ENCODE data around the gene GALNT2. TPM values are rescaled to one million over a fixed set of nuclear protein-coding genes. Genes with fewer than 3 reads are reported as not detected.

The GALNT2 gene
- total and polyA plus RNA-seq, 10 of the 15 experiments (the other 5 are each of a cell fraction or from before 2014, with no cell fraction given), result 0.52 to 27.7 (median 16.3) TPM

DNA sequence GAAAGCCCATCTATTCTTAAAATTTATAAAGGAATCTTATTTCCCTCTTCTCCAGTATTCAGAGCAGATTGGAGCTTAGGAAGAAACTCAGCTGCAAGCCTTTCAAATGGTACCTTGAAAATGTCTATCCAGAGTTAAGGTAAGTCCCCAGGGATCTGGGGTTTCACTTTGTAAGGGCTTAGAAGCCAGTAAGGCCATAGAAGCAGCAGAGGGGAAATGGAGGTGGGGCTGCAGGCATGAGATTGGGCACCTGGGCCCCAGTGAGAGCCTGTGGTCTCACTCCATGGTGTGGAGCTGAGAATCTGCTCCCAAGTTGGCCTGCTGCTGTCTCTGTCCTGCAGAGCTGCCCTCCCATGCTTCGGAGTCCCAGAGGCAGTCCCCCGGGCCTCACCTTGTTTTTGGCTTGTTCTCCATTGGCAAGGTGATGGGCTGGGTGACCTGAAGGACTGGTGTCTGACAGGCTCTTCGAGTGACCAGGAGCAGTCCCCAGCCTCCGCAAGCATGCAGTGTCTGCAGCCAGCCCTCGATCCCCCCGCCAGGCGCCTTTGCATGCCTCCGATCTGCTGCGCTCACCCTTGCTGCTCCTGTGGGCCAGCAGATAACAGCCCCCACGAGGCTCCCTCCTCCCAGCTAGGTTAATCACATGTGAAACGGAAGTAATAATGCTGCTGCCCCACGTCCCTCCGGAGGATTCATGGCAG is 196.0 kb downstream of the GALNT2 start:
- Histone ChIP-seq H3K27me3 (replicated peaks in 1 of 2; ENCODE audit: control insufficient read depth in 2 of 2, insufficient read depth in 2 of 2, low read length in 1 of 2) (no peaks in the 10 kb centered on the region), H3K4me3 (no peak overlapping the region), H3K36me3 (ENCODE audit: control insufficient read depth in 2 of 2, insufficient read depth in 2 of 2, low read length in 1 of 2) (peaks cover 3 to 19% of the 10 kb centered on the region in 2 experiments), H3K9me3 (replicated peaks; ENCODE audit: control insufficient read depth, insufficient read depth, low read length) (no peaks in the 10 kb centered on the region), H2AFZ (ENCODE audit: control insufficient read depth, low read depth, low read length) (no peak overlapping the region), H3K4me2 (ENCODE audit: control insufficient read depth, insufficient read depth) (no peak overlapping the region), H3K9ac (ENCODE audit: control insufficient read depth, insufficient read depth, low read length) (no peak overlapping the region), H4K20me1 (ENCODE audit: control insufficient read depth, insufficient read depth) (no peaks in the 10 kb centered on the region), H3K79me2 (ENCODE audit: control insufficient read depth, insufficient read depth, low read length) (no peaks in the 10 kb centered on the region), H3K27ac (ENCODE audit: control insufficient read depth, insufficient read depth) (no peak overlapping the region), H3K4me1 (ENCODE audit: control insufficient read depth, insufficient read depth, low read length) (no peaks in the 10 kb centered on the region)
- no peak for TF ChIP-seq ZNF274 (IDR thresholded peaks at IDR 0.05; ENCODE audit: insufficient read depth, insufficient read length)
- TF ChIP-seq IRF5 (IDR thresholded peaks at IDR 0.05; ENCODE audit: borderline replicate concordance), result no peak
- TF ChIP-seq, protein P1, sequence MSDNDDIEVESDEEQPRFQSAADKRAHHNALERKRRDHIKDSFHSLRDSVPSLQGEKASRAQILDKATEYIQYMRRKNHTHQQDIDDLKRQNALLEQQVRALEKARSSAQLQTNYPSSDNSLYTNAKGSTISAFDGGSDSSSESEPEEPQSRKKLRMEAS (IDR thresholded peaks at IDR 0.05; ENCODE audit: low read depth, low read length), result no peak
- TF ChIP-seq, protein P2, sequence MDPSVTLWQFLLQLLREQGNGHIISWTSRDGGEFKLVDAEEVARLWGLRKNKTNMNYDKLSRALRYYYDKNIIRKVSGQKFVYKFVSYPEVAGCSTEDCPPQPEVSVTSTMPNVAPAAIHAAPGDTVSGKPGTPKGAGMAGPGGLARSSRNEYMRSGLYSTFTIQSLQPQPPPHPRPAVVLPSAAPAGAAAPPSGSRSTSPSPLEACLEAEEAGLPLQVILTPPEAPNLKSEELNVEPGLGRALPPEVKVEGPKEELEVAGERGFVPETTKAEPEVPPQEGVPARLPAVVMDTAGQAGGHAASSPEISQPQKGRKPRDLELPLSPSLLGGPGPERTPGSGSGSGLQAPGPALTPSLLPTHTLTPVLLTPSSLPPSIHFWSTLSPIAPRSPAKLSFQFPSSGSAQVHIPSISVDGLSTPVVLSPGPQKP (IDR thresholded peaks at IDR 0.05; ENCODE audit: low read depth, low read length), result no peak
- TF ChIP-seq ESRRA (IDR thresholded peaks at IDR 0.05; ENCODE audit: low read length), result no peak
- TF ChIP-seq HDAC2 (IDR thresholded peaks at IDR 0.05), result no peak
- no peak for TF ChIP-seq CREM (IDR thresholded peaks at IDR 0.05; ENCODE audit: low read depth)
- no peak for TF ChIP-seq SP1 (IDR thresholded peaks at IDR 0.05; ENCODE audit: low read depth, low read length)
- TF ChIP-seq TAF1 (IDR thresholded peaks at IDR 0.05; ENCODE audit: borderline replicate concordance, low read depth, low read length), result no peak
- TF ChIP-seq STAT3 (IDR thresholded peaks at IDR 0.05; ENCODE audit: low read depth, low read length), result no peak
- no peak for TF ChIP-seq TCF12 (IDR thresholded peaks at IDR 0.05; ENCODE audit: low read depth, low read length)
- TF ChIP-seq PML (IDR thresholded peaks at IDR 0.05; ENCODE audit: low read length), result no peak
- TF ChIP-seq BHLHE40 (IDR thresholded peaks at IDR 0.05; ENCODE audit: borderline replicate concordance in 1 of 2, low read depth in 2 of 2, low read length in 1 of 2), result no peak
- WGBS (ENCODE audit: insufficient coverage, insufficient replicate concordance, low lambda C conversion rate, missing lambda C conversion rate), result 93% methylated on average over 13 of the region's 13 CpGs
- FAIRE-seq, result no peak
- CTCF ChIA-PET, result interaction anchor here (0.9 kb wide), 1 partner anchor 155 kb away, joined by 3 read pairs; no protein-coding TSS in a partner anchor
- SMC1A ChIA-PET (ENCODE audit: uncharacterized antibody, unreplicated experiment), result no interaction called here
- no TSS peak for BruUV-seq (replicated peaks)
- no peak for ATAC-seq
- no peak for DNase-seq (ENCODE audit: low read depth, low spot score)
- RAD21 ChIA-PET (ENCODE audit: unreplicated experiment), result interaction anchor here (0.6 kb wide), 1 partner anchor 433 kb away, joined by 3 read pairs; no protein-coding TSS in a partner anchor
- POLR2A ChIA-PET, result no interaction called here
- intact Hi-C loops (cut with micrococcal nuclease; ENCODE audit: unreplicated experiment), result no loop called here
- in situ Hi-C loops (cut with MboI), result no loop called here
